C4-2B (cell line): ENCODE results near the gene HBQ1.

ENCODE experiments used
- ZFX ChIP-seq: fragments of 450-650 bp; IDR thresholded peaks from 2 replicates; pipeline ENCODE4 v1.6.1; 2017
- TF ChIP-seq, protein P1 (sequence below): fragments of 450-650 bp; conservative IDR thresholded peaks from 2 replicates; pipeline ENCODE4 v1.5.1; 2017; ENCODE audit warnings: mild to moderate bottlenecking

- TF ChIP-seq, protein P1, sequence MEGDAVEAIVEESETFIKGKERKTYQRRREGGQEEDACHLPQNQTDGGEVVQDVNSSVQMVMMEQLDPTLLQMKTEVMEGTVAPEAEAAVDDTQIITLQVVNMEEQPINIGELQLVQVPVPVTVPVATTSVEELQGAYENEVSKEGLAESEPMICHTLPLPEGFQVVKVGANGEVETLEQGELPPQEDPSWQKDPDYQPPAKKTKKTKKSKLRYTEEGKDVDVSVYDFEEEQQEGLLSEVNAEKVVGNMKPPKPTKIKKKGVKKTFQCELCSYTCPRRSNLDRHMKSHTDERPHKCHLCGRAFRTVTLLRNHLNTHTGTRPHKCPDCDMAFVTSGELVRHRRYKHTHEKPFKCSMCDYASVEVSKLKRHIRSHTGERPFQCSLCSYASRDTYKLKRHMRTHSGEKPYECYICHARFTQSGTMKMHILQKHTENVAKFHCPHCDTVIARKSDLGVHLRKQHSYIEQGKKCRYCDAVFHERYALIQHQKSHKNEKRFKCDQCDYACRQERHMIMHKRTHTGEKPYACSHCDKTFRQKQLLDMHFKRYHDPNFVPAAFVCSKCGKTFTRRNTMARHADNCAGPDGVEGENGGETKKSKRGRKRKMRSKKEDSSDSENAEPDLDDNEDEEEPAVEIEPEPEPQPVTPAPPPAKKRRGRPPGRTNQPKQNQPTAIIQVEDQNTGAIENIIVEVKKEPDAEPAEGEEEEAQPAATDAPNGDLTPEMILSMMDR, result no peak
- TF ChIP-seq ZFX, result no peak
Observed at GRCh38 chr16:175011-175949, 5.0 kb upstream of the HBQ1 start.
